ENCODE results near the gene ENC1.

GRCh38 chr5:74598731-74599130 is 41.8 kb downstream of the ENC1 start:
- no peak for TF ChIP-seq CTCF (optimal IDR thresholded peaks at IDR 0.05 in 1 of 3, IDR thresholded peaks at IDR 0.05 in 1 of 3, conservative IDR thresholded peaks at IDR 0.05 in 1 of 3; ENCODE audit: extremely low read depth in 1 of 3, insufficient read depth in 2 of 3, low read length in 3 of 3)
- TF ChIP-seq EZH2 (IDR thresholded peaks at IDR 0.05; ENCODE audit: low read length): no peak
